ENCODE results near the gene C6orf47.

The C6orf47 gene

DNA sequence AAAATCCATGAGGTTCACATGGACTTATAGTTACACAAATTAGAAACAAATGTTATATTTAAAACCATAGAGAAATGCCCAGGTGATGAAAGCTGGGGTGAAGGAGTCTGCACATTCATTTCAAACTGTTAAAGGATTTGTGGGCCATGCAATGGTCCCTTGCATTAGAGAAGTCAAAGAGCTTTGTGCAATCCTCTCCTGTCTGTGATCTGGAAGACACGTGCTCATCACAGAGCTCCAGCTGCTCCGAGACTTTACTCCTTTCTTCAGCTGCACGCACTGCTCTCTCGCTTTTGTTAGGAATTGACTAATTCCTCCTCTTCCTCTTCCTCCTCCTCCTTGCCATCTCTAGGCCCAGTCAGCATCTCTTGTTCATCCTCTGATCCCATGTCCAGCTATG lies 49.6 kb downstream of the C6orf47 start:
- DNase-seq (ENCODE audit: low read depth), result no peak

- DNase-seq (ENCODE audit: low read depth), result no peak
Measured at GRCh38 chr6:31609519-31610406, 50.8 kb downstream of the C6orf47 start.

Data from stimulated activated CD8-positive, alpha-beta memory T cell treated with anti-CD3 and anti-CD28 coated beads, Interleukin-15, amount 100 ng/mL, for 24 hours (primary cell).